Hepatocyte (in vitro differentiated cells): ENCODE data around the gene CABLES2.

Source experiments
- EZH2 ChIP-seq: fragments of 200-600 bp; sonication (generic); IDR thresholded peaks from 2 replicates; pipeline ENCODE4 v1.6.1; 2016; ENCODE audit warnings: antibody characterized with exemption, mild to moderate bottlenecking, borderline replicate concordance
- TF ChIP-seq, protein P1 (sequence below): fragments of 200-600 bp; sonication (generic); IDR thresholded peaks from 2 replicates; pipeline ENCODE4 v1.5.1; 2016; ENCODE audit warnings: antibody characterized with exemption, mild to moderate bottlenecking; ENCODE audit not compliant: poor library complexity

- TF ChIP-seq, protein P1, sequence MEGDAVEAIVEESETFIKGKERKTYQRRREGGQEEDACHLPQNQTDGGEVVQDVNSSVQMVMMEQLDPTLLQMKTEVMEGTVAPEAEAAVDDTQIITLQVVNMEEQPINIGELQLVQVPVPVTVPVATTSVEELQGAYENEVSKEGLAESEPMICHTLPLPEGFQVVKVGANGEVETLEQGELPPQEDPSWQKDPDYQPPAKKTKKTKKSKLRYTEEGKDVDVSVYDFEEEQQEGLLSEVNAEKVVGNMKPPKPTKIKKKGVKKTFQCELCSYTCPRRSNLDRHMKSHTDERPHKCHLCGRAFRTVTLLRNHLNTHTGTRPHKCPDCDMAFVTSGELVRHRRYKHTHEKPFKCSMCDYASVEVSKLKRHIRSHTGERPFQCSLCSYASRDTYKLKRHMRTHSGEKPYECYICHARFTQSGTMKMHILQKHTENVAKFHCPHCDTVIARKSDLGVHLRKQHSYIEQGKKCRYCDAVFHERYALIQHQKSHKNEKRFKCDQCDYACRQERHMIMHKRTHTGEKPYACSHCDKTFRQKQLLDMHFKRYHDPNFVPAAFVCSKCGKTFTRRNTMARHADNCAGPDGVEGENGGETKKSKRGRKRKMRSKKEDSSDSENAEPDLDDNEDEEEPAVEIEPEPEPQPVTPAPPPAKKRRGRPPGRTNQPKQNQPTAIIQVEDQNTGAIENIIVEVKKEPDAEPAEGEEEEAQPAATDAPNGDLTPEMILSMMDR, result no peak
- TF ChIP-seq EZH2, result no peak
Observed at GRCh38 chr20:62396367-62397239, 10.5 kb downstream of the CABLES2 start.
